Natural killer cell (primary cell): Measurements from ENCODE around the gene TMEM167A. TPM values are rescaled to one million over a fixed set of nuclear protein-coding genes. Genes with fewer than 3 reads are reported as not detected.

Experiments
- ATAC-seq, 3 donors: fragments of 150-1000 bp in 2 of 3; fragments of 200-7000 bp in 1 of 3; cut with Tn5 transposase; 1 replicate in 1 of 3; 2 replicates in 2 of 3; pipeline ENCODE4 v1.10.0; 2021; ENCODE audit warnings: mild to moderate bottlenecking in 2 of 3, moderate library complexity in 2 of 3
- DNase-seq, 2 donors: peaks; one replicate each; pipeline versions ENCODE4 v3.0.0 to v3.0.0-alpha.2; 2013 to 2021; ENCODE audit warnings: mixed read lengths in 1 of 2
- H3K27ac ChIP-seq: one replicate; pipeline ENCODE4 v1.5.1; 2013; ENCODE audit warnings: mild to moderate bottlenecking, low read length
- H3K27me3 ChIP-seq: one replicate; pipeline ENCODE4 v1.6.1; 2013; ENCODE audit warnings: low read length; ENCODE audit not compliant: control insufficient read depth, insufficient read depth
- H3K36me3 ChIP-seq: one replicate; pipeline ENCODE4 v1.6.1; 2013; ENCODE audit warnings: low read length; ENCODE audit not compliant: control insufficient read depth, insufficient read depth
- H3K4me1 ChIP-seq: one replicate; pipeline ENCODE4 v1.6.1; 2013; ENCODE audit warnings: low read length; ENCODE audit not compliant: control insufficient read depth, insufficient read depth
- H3K4me3 ChIP-seq: one replicate; pipeline ENCODE4 v1.5.1; 2013; ENCODE audit warnings: low read length
- H3K9me3 ChIP-seq: one replicate; pipeline ENCODE4 v1.6.1; 2013; ENCODE audit warnings: low read length; ENCODE audit not compliant: control insufficient read depth, insufficient read depth
- H3K27ac Mint-ChIP-seq, 2 donors: one replicate each; pipeline ENCODE4 v1.8.0; 2022; ENCODE audit warnings: mild to moderate bottlenecking in 2 of 2, mixed read lengths in 2 of 2, moderate library complexity in 1 of 2
- H3K27me3 Mint-ChIP-seq, 2 donors: one replicate each; pipeline ENCODE4 v1.8.0; 2022; ENCODE audit warnings: low read depth in 2 of 2, mixed read lengths in 2 of 2
- H3K36me3 Mint-ChIP-seq: one replicate; pipeline ENCODE4 v1.8.0; 2022; ENCODE audit warnings: mixed read lengths
- H3K4me1 Mint-ChIP-seq, 2 donors: one replicate each; pipeline ENCODE4 v1.8.0; 2022; ENCODE audit warnings: mixed read lengths in 2 of 2
- H3K4me3 Mint-ChIP-seq: one replicate; pipeline ENCODE4 v1.8.0; 2022; ENCODE audit warnings: mild to moderate bottlenecking, moderate library complexity, mixed read lengths
- H3K9me3 Mint-ChIP-seq, 2 donors: one replicate each; pipeline ENCODE4 v1.8.0; 2022; ENCODE audit warnings: mixed read lengths in 2 of 2
- CTCF ChIP-seq: fragments of 200-600 bp; IDR thresholded peaks from one replicate; pipeline ENCODE4 v1.8.0; 2022; ENCODE audit warnings: antibody characterized with exemption
- WGBS: methylation state at CpG from one replicate; pipeline ENCODE4 v1.1.7; 2013; ENCODE audit warnings: missing lambda C conversion rate; ENCODE audit not compliant: insufficient coverage; 5-methylcytosine and 5-hydroxymethylcytosine counted together
- intact Hi-C: fragments of 100-400 bp; cut with micrococcal nuclease; formaldehyde crosslinking; loops from one replicate; pipeline ENCODE4 v1.14.2; 2022
- total RNA-seq, 4 donors: library from RNA; stranded (reverse); fragments of 120-200 nt in 1 of 4; gene quantifications; one replicate each; pipeline versions ENCODE4 v1.2.3 to v1.2.4, GENCODE V29; 2013 to 2022

The TMEM167A gene
- total RNA-seq, 3 donors from 2014 or later (not counting 1 experiment from before 2014, with no cell fraction given): 42.0 to 45.3 (median 44.2) TPM

- intact Hi-C loops: no loop called here
- TF ChIP-seq CTCF: no peak
- ATAC-seq (no peak), DNase-seq (no peak)
- H3K4me3 ChIP-seq: no peak overlapping the region
- Mint-ChIP-seq H3K36me3 (no peaks in the 10 kb centered on the region), H3K27me3 (peaks cover 0 to 3% of the 10 kb centered on the region in 2 donors), H3K4me3 (no peak overlapping the region), H3K9me3 (no peaks in the 10 kb centered on the region), H3K27ac (no peak overlapping the region), H3K4me1 (no peaks in the 10 kb centered on the region)
- H3K9me3 ChIP-seq: no peaks in the 10 kb centered on the region
- no peaks in the 10 kb centered on the region for H3K27me3 ChIP-seq
- no peaks in the 10 kb centered on the region for H3K36me3 ChIP-seq
- H3K27ac ChIP-seq: no peak overlapping the region
- H3K4me1 ChIP-seq: no peaks in the 10 kb centered on the region
- WGBS: 100% methylated on average over 1 of the region's 2 CpGs
Measured at GRCh38 chr5:83003791-83004190, 73.4 kb downstream of the TMEM167A start.

Other genes with a start within 250 kb of the TMEM167A start
- gene XRCC4, start 153 bp upstream of the TMEM167A start, total RNA-seq: 1 to 10 TPM; 6.0 to 8.6 (median 7.0) TPM